Panc1 (cell line): ENCODE data around the gene TBC1D26.
"Not testable (repeated sequence)": the region's sequence is repeated elsewhere in the genome, so short reads cannot be mapped to it uniquely, and the experiment has no call there.

Experiments
- POLR2AphosphoS5 ChIP-seq: IDR thresholded peaks from 2 replicates; pipeline ENCODE4 v1.6.1; 2012; ENCODE audit warnings: mild to moderate bottlenecking, low read depth, low read length, moderate library complexity
- SIN3A ChIP-seq: IDR thresholded peaks from 2 replicates; pipeline ENCODE4 v1.6.1; 2012; ENCODE audit warnings: low read depth, mild to moderate bottlenecking, low read length, moderate library complexity, borderline replicate concordance; ENCODE audit not compliant: insufficient read depth
- TF ChIP-seq, protein P1 (sequence below): fragments of 450-650 bp; IDR thresholded peaks from 2 replicates; pipeline ENCODE4 v1.5.1; 2017; ENCODE audit warnings: mild to moderate bottlenecking
- TF ChIP-seq, protein P2 (sequence below), 2 experiments: IDR thresholded peaks; 2 replicates each; pipeline ENCODE4 v1.6.1; 2011 to 2012; ENCODE audit warnings: low read depth in 2 of 2, control low read depth in 1 of 2, low read length in 1 of 2, mild to moderate bottlenecking in 1 of 2, moderate library complexity in 1 of 2; ENCODE audit not compliant: insufficient read depth in 1 of 2

DNA sequence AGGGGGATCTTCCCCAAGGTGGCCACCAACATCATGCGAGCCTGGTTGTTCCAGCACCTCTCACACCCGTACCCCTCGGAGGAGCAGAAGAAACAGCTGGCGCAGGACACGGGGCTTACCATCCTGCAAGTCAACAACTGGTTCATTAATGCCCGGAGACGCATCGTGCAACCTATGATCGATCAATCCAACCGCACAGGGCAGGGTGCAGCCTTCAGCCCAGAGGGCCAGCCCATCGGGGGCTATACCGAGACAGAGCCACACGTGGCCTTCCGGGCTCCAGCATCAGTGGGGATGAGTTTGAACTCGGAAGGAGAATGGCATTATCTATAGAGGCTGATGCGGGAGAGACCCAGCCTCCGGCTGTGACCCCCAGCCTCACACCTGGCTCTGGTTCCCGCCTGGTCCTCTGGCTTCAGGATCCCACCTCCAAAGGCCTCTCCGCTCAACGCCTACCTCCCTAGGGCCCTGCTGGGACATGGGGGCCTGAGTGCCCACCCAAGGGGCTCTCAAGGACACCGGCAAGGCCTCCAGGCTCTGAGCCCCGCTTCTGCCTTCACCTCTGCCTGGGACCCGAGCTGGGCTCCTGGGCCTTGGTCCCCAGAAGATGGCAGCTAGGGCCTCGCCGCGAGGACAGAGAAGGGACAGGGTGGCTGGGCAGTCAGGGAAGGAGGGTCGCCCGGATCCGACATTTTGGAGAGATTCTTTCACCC lies 55.4 kb downstream of the TBC1D26 start:
- TF ChIP-seq, protein P1, sequence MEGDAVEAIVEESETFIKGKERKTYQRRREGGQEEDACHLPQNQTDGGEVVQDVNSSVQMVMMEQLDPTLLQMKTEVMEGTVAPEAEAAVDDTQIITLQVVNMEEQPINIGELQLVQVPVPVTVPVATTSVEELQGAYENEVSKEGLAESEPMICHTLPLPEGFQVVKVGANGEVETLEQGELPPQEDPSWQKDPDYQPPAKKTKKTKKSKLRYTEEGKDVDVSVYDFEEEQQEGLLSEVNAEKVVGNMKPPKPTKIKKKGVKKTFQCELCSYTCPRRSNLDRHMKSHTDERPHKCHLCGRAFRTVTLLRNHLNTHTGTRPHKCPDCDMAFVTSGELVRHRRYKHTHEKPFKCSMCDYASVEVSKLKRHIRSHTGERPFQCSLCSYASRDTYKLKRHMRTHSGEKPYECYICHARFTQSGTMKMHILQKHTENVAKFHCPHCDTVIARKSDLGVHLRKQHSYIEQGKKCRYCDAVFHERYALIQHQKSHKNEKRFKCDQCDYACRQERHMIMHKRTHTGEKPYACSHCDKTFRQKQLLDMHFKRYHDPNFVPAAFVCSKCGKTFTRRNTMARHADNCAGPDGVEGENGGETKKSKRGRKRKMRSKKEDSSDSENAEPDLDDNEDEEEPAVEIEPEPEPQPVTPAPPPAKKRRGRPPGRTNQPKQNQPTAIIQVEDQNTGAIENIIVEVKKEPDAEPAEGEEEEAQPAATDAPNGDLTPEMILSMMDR = not testable (repeated sequence)
- not testable (repeated sequence) for TF ChIP-seq SIN3A, POLR2AphosphoS5
- TF ChIP-seq, protein P2, sequence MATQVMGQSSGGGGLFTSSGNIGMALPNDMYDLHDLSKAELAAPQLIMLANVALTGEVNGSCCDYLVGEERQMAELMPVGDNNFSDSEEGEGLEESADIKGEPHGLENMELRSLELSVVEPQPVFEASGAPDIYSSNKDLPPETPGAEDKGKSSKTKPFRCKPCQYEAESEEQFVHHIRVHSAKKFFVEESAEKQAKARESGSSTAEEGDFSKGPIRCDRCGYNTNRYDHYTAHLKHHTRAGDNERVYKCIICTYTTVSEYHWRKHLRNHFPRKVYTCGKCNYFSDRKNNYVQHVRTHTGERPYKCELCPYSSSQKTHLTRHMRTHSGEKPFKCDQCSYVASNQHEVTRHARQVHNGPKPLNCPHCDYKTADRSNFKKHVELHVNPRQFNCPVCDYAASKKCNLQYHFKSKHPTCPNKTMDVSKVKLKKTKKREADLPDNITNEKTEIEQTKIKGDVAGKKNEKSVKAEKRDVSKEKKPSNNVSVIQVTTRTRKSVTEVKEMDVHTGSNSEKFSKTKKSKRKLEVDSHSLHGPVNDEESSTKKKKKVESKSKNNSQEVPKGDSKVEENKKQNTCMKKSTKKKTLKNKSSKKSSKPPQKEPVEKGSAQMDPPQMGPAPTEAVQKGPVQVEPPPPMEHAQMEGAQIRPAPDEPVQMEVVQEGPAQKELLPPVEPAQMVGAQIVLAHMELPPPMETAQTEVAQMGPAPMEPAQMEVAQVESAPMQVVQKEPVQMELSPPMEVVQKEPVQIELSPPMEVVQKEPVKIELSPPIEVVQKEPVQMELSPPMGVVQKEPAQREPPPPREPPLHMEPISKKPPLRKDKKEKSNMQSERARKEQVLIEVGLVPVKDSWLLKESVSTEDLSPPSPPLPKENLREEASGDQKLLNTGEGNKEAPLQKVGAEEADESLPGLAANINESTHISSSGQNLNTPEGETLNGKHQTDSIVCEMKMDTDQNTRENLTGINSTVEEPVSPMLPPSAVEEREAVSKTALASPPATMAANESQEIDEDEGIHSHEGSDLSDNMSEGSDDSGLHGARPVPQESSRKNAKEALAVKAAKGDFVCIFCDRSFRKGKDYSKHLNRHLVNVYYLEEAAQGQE (IDR thresholded peaks at IDR 0.05; ENCODE audit: insufficient read depth in 1 of 2, low read depth in 2 of 2, low read length in 1 of 2) = not testable (repeated sequence)
